ENCODE results near the gene TMEM184C. TPM values are rescaled to one million over a fixed set of nuclear protein-coding genes. Genes with fewer than 3 reads are reported as not detected.

Gene TMEM184C
- total RNA-seq, 1 experiment from 2014 or later: 24.6 TPM

DNA sequence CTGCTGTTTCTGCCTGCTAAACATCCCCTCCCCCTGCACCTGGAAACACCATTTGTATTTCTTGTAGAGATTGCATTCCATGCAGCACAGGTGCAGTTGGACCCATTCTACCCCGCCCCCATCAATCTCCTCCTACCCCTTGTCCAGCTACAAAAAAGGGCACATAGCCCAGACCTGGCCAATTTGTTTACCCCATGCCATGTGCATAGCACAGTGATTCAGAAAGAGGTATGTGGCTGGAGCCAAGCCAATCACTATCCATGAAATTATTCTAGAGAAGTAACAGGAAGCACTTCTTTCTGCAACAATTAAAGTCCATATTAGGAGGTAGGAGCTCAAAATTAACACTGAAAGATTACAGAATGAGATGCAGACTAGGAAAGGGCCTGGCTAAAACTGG is 20.2 kb upstream of the TMEM184C start:
- Histone ChIP-seq H3K4me3 (replicated peaks in 1 of 2; ENCODE audit: low read depth in 1 of 2, low read length in 2 of 2) (no peak overlapping the region), H3K4me1 (ENCODE audit: control insufficient read depth in 1 of 2, insufficient read depth in 2 of 2, low read length in 2 of 2) (peaks cover 0 to 14% of the 10 kb centered on the region in 2 experiments; a peak in 2 of 4 replicates), H3K9me2 (ENCODE audit: insufficient read depth) (no peaks in the 10 kb centered on the region; the same call in 1 of the 2 replicates), H3K9ac (ENCODE audit: low read length) (no peak overlapping the region), H3K27me3 (ENCODE audit: insufficient read depth, low read length) (no peaks in the 10 kb centered on the region), H2AFZ (ENCODE audit: low read depth, low read length, poor library complexity, severe bottlenecking) (no peak overlapping the region), H3K36me3 (ENCODE audit: control insufficient read depth in 1 of 2, insufficient read depth in 2 of 2, low read length in 2 of 2) (no peaks in the 10 kb centered on the region), H3K9me3 (ENCODE audit: control insufficient read depth in 1 of 2, insufficient read depth in 1 of 2, low read depth in 1 of 2, low read length in 2 of 2) (no peaks in the 10 kb centered on the region), H3K4me2 (ENCODE audit: low read length) (no peak overlapping the region), H3K27ac (ENCODE audit: low read depth, low read length) (no peak overlapping the region), H3K79me2 (ENCODE audit: insufficient read depth, low read length) (no peaks in the 10 kb centered on the region), H4K20me1 (ENCODE audit: insufficient read depth) (no peaks in the 10 kb centered on the region)
- POLR2A ChIA-PET: no interaction called here
- DNase-seq (ENCODE audit: low read depth, low spot score): no peak
- BruUV-seq (replicated peaks): no TSS peak
- RAD21 ChIA-PET (ENCODE audit: low non-redundant PET in 1 of 2, low total read pairs in 2 of 2, uncharacterized antibody in 2 of 2, unreplicated experiment in 2 of 2): interaction anchor here in 1 of 2 experiments (2.6 kb wide), 1 partner anchor 270 kb away, joined by 12 read pairs; no protein-coding TSS in a partner anchor
- TF ChIP-seq SIN3A (IDR thresholded peaks at IDR 0.05; ENCODE audit: low read depth): no peak
- TF ChIP-seq ELF1 (IDR thresholded peaks at IDR 0.05; ENCODE audit: borderline replicate concordance, low read depth): no peak
- TF ChIP-seq YY1 (IDR thresholded peaks at IDR 0.05; ENCODE audit: extremely low read depth, insufficient replicate concordance, low read depth, low read length): no peak
- TF ChIP-seq RAD21 (IDR thresholded peaks at IDR 0.05; ENCODE audit: low read depth): no peak
- no peak for TF ChIP-seq EGR1 (IDR thresholded peaks at IDR 0.05; ENCODE audit: low read depth)
- no peak for TF ChIP-seq SP1 (IDR thresholded peaks at IDR 0.05; ENCODE audit: low read depth)
- no peak for TF ChIP-seq TCF7L2 (IDR thresholded peaks at IDR 0.05; ENCODE audit: borderline replicate concordance, extremely low read depth, insufficient read depth, insufficient read length)
- TF ChIP-seq CEBPB (IDR thresholded peaks at IDR 0.05; ENCODE audit: low read depth): no peak
- TF ChIP-seq, protein P1, sequence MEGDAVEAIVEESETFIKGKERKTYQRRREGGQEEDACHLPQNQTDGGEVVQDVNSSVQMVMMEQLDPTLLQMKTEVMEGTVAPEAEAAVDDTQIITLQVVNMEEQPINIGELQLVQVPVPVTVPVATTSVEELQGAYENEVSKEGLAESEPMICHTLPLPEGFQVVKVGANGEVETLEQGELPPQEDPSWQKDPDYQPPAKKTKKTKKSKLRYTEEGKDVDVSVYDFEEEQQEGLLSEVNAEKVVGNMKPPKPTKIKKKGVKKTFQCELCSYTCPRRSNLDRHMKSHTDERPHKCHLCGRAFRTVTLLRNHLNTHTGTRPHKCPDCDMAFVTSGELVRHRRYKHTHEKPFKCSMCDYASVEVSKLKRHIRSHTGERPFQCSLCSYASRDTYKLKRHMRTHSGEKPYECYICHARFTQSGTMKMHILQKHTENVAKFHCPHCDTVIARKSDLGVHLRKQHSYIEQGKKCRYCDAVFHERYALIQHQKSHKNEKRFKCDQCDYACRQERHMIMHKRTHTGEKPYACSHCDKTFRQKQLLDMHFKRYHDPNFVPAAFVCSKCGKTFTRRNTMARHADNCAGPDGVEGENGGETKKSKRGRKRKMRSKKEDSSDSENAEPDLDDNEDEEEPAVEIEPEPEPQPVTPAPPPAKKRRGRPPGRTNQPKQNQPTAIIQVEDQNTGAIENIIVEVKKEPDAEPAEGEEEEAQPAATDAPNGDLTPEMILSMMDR (IDR thresholded peaks at IDR 0.05 in 2 of 3, conservative IDR thresholded peaks at IDR 0.05 in 1 of 3; ENCODE audit: borderline replicate concordance in 1 of 3, insufficient read depth in 1 of 3, low read depth in 2 of 3, low read length in 2 of 3): no peak
- TF ChIP-seq, protein P2, sequence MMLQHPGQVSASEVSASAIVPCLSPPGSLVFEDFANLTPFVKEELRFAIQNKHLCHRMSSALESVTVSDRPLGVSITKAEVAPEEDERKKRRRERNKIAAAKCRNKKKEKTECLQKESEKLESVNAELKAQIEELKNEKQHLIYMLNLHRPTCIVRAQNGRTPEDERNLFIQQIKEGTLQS (IDR thresholded peaks at IDR 0.05): no peak
- TF ChIP-seq ZNF274 (IDR thresholded peaks at IDR 0.05; ENCODE audit: low read depth, low read length): no peak
- no peak for TF ChIP-seq EZH2 (IDR thresholded peaks at IDR 0.05)
- TF ChIP-seq EZH2phosphoT487 (IDR thresholded peaks at IDR 0.05; ENCODE audit: borderline replicate concordance): no peak
- CTCF ChIA-PET: interaction anchor here (0.6 to 5.6 kb wide), 3 partner anchors 269 to 464 kb away, joined by 3 to 61 read pairs (median 3); no protein-coding TSS in a partner anchor
- peak; percentile 50 for ATAC-seq
- intact Hi-C loops (cut with micrococcal nuclease): loop anchor here (1.0 to 10.0 kb wide), 2 partner anchors 269 to 1252 kb away; no protein-coding TSS in a partner anchor
